Endodermal cell (in vitro differentiated cells): ENCODE data around the gene MED13L. TPM values are rescaled to one million over a fixed set of nuclear protein-coding genes. Genes with fewer than 3 reads are reported as not detected.

Source experiments
- DNase-seq: peaks from one replicate; pipeline ENCODE4 v3.0.0-alpha.2; 2017
- H3K27ac ChIP-seq: 2 replicates; pipeline ENCODE4 v1.5.1; 2013; ENCODE audit warnings: mild to moderate bottlenecking, low read depth, low read length, moderate library complexity
- H3K27me3 ChIP-seq: 2 replicates; pipeline ENCODE4 v1.6.1; 2013; ENCODE audit warnings: mild to moderate bottlenecking, low read length, moderate library complexity; ENCODE audit not compliant: insufficient read depth, control insufficient read depth, poor library complexity, severe bottlenecking
- H3K36me3 ChIP-seq: 2 replicates; pipeline ENCODE4 v1.7.0; 2013; ENCODE audit warnings: mild to moderate bottlenecking, low read length, moderate library complexity; ENCODE audit not compliant: control insufficient read depth, insufficient read depth
- H3K4me1 ChIP-seq: one replicate; pipeline ENCODE4 v1.7.0; 2013; ENCODE audit warnings: low read length; ENCODE audit not compliant: control insufficient read depth, insufficient read depth
- H3K4me3 ChIP-seq: 2 replicates; pipeline ENCODE4 v1.5.1; 2013; ENCODE audit warnings: mild to moderate bottlenecking, low read length, moderate library complexity
- H3K9ac ChIP-seq: 2 replicates; pipeline ENCODE4 v1.6.1; 2013; ENCODE audit warnings: mild to moderate bottlenecking, low read length, moderate library complexity; ENCODE audit not compliant: poor library complexity, severe bottlenecking; ENCODE audit errors: extremely low read depth
- H3K9me3 ChIP-seq: 2 replicates; pipeline ENCODE4 v1.6.1; 2013; ENCODE audit warnings: mild to moderate bottlenecking, low read length, moderate library complexity; ENCODE audit not compliant: control insufficient read depth
- H3K27ac Mint-ChIP-seq: 2 replicates; pipeline ENCODE4 v1.8.0; 2020; ENCODE audit warnings: mixed read lengths
- H3K27me3 Mint-ChIP-seq: 2 replicates; pipeline ENCODE4 v1.8.0; 2021; ENCODE audit warnings: mild to moderate bottlenecking, mixed read lengths; ENCODE audit not compliant: insufficient read depth
- H3K36me3 Mint-ChIP-seq: 2 replicates; pipeline ENCODE4 v1.8.0; 2020; ENCODE audit warnings: low read depth, mixed read lengths
- H3K4me1 Mint-ChIP-seq: 2 replicates; pipeline ENCODE4 v1.8.0; 2020; ENCODE audit warnings: mixed read lengths
- H3K4me3 Mint-ChIP-seq: 2 replicates; pipeline ENCODE4 v1.8.0; 2020; ENCODE audit warnings: mild to moderate bottlenecking, moderate library complexity, mixed read lengths
- H3K9me3 Mint-ChIP-seq: 2 replicates; pipeline ENCODE4 v1.8.0; 2020; ENCODE audit warnings: mild to moderate bottlenecking, mixed read lengths
- CTCF ChIP-seq: fragments of 200-600 bp; sonication (generic); conservative IDR thresholded peaks from 2 replicates; pipeline ENCODE4 v1.5.0; 2021; ENCODE audit warnings: antibody characterized with exemption, mild to moderate bottlenecking
- WGBS, 2 experiments: methylation state at CpG; one replicate each; pipeline versions ENCODE4 v1.1.5 to v1.1.7; 2013; ENCODE audit warnings: missing lambda C conversion rate in 2 of 2, mixed read lengths in 1 of 2; ENCODE audit not compliant: insufficient coverage in 1 of 2, insufficient read length in 1 of 2; 5-methylcytosine and 5-hydroxymethylcytosine counted together
- total RNA-seq, 2 donors: library from RNA; stranded (reverse); fragmentation: NEBNext Ultra II Directional in 1 of 2; extraction: Animal tissue kit (Norgen Biotek cat#: 25700) in 1 of 2; gene quantifications; 2 replicates in 1 of 2; 3 replicates in 1 of 2; pipeline ENCODE4 v1.2.1, GENCODE V29; 2021

Gene MED13L
- total RNA-seq, 2 donors from 2014 or later, result 101 to 111 TPM

GRCh38 chr12:116000252-116000651 lies 277.2 kb downstream of the MED13L start:
- Mint-ChIP-seq H3K4me3 (no peak overlapping the region), H3K4me1 (peaks cover 19% of the 10 kb centered on the region), H3K27me3 (no peaks in the 10 kb centered on the region), H3K9me3 (no peaks in the 10 kb centered on the region), H3K27ac (peak overlapping the region; percentile 54), H3K36me3 (peaks cover 35% of the 10 kb centered on the region)
- Histone ChIP-seq H3K36me3 (peaks cover 75% of the 10 kb centered on the region), H3K9ac (no peak overlapping the region), H3K4me1 (peaks cover 5% of the 10 kb centered on the region), H3K27ac (no peak overlapping the region), H3K9me3 (no peaks in the 10 kb centered on the region), H3K4me3 (no peak overlapping the region), H3K27me3 (no peaks in the 10 kb centered on the region)
- no peak for TF ChIP-seq CTCF
- WGBS, 2 experiments, result 83 to 90% methylated on average over 2 to 5 of the region's 5 CpGs
- DNase-seq, result no peak

- Histone ChIP-seq H3K9ac (no peak overlapping the region), H3K9me3 (no peaks in the 10 kb centered on the region), H3K36me3 (peaks cover 75% of the 10 kb centered on the region), H3K4me3 (no peak overlapping the region), H3K27ac (no peak overlapping the region), H3K27me3 (no peaks in the 10 kb centered on the region), H3K4me1 (peaks cover 5% of the 10 kb centered on the region)
- Mint-ChIP-seq H3K9me3 (no peaks in the 10 kb centered on the region), H3K27me3 (no peaks in the 10 kb centered on the region), H3K4me1 (peaks cover 18% of the 10 kb centered on the region), H3K36me3 (peaks cover 40% of the 10 kb centered on the region), H3K4me3 (no peak overlapping the region), H3K27ac (no peak overlapping the region)
- 95 to 100% methylated on average over 2 of the region's 2 CpGs for WGBS, 2 experiments
- no peak for DNase-seq
- TF ChIP-seq CTCF, result no peak
Observed at GRCh38 chr12:115999582-115999981, 277.9 kb downstream of the MED13L start.

GRCh38 chr12:115998794-115999478 lies 278.6 kb downstream of the MED13L start:
- Histone ChIP-seq H3K27ac (no peak overlapping the region), H3K4me3 (no peak overlapping the region), H3K9ac (no peak overlapping the region), H3K36me3 (peaks cover 74% of the 10 kb centered on the region), H3K4me1 (peaks cover 5% of the 10 kb centered on the region), H3K27me3 (no peaks in the 10 kb centered on the region), H3K9me3 (no peaks in the 10 kb centered on the region)
- peaks cover 43% of the 10 kb centered on the region for H3K36me3 Mint-ChIP-seq
- H3K27ac Mint-ChIP-seq, result no peak overlapping the region
- no peak overlapping the region for H3K4me3 Mint-ChIP-seq
- no peak for DNase-seq
- H3K27me3 Mint-ChIP-seq, result no peaks in the 10 kb centered on the region
- TF ChIP-seq CTCF, result no peak
- peaks cover 12% of the 10 kb centered on the region for H3K4me1 Mint-ChIP-seq
- no peaks in the 10 kb centered on the region for H3K9me3 Mint-ChIP-seq
- WGBS, 2 experiments, result 93 to 100% methylated on average over 3 to 7 of the region's 10 CpGs
